Choroid plexus epithelial cell (primary cell): ENCODE results near the gene FGD1.

Experiments used
- DNase-seq: peaks from one replicate; pipeline ENCODE4 v3.0.0-alpha.2; 2010; ENCODE audit warnings: low read depth
- H3K4me3 ChIP-seq: 2 replicates; pipeline ENCODE4 v1.5.1; 2011; ENCODE audit warnings: low read depth, mild to moderate bottlenecking, control low read depth, low read length, moderate library complexity
- CTCF ChIP-seq: conservative IDR thresholded peaks from 2 replicates; pipeline ENCODE4 v1.5.1; 2011; ENCODE audit warnings: low read depth, mild to moderate bottlenecking, control low read depth, inconsistent platforms, low read length, moderate library complexity

The FGD1 gene

GRCh38 chrX:54415534-54416350 is 80.3 kb downstream of the FGD1 start:
- no peak for TF ChIP-seq CTCF
- DNase-seq = peak; percentile 44

GRCh38 chrX:54413753-54414152 is 82.3 kb downstream of the FGD1 start:
- DNase-seq = peak; percentile 9
- H3K4me3 ChIP-seq = no peak overlapping the region
- TF ChIP-seq CTCF = no peak

More at GRCh38 chrX:54415534-54416350, 80.3 kb downstream of the FGD1 start:
- no peak overlapping the region for H3K4me3 ChIP-seq

- no peak for TF ChIP-seq CTCF
- DNase-seq = no peak
- no peak overlapping the region for H3K4me3 ChIP-seq
These were observed 84.3 kb downstream of the FGD1 start for GRCh38 chrX:54411732-54412131.

- H3K4me3 ChIP-seq = no peak overlapping the region
- TF ChIP-seq CTCF = no peak
- DNase-seq = no peak
These were observed 88.8 kb downstream of the FGD1 start for GRCh38 chrX:54407266-54407665.

GRCh38 chrX:54397113-54397512 is 98.9 kb downstream of the FGD1 start:
- no peak overlapping the region for H3K4me3 ChIP-seq
- TF ChIP-seq CTCF = no peak
- DNase-seq = no peak
